Activated CD4-positive, CD25-positive, alpha-beta regulatory T cell treated with anti-CD3 and anti-CD28 coated beads, Interleukin-2, amount 50 U/mL, for 72 hours (primary cell): ENCODE data around the gene ROR1.
"Not testable (repeated sequence)": the region's sequence is repeated elsewhere in the genome, so short reads cannot be mapped to it uniquely, and the experiment has no call there.

Experiments used
- DNase-seq: peaks from one replicate; pipeline ENCODE4 v3.0.0; 2021

Gene ROR1

DNA sequence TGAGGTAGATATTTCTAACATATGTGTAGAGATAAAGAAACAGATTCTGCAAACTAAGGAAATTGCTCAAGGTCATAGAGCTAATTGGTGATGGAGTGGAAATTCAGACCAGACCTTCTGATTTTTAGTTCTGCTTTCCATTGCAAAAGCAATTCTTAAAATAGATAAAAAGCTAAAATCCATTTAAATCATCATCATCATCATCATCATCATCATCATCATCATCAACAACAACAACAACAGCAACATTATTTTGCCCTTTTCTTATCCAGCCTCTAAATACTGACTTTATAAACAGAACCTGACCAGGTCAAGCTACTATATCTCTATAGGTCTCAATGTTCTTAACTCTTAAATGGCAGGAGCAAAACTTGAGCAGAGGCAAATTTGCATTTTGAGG, 14.0 kb upstream of the ROR1 start:
- DNase-seq: no peak

DNA sequence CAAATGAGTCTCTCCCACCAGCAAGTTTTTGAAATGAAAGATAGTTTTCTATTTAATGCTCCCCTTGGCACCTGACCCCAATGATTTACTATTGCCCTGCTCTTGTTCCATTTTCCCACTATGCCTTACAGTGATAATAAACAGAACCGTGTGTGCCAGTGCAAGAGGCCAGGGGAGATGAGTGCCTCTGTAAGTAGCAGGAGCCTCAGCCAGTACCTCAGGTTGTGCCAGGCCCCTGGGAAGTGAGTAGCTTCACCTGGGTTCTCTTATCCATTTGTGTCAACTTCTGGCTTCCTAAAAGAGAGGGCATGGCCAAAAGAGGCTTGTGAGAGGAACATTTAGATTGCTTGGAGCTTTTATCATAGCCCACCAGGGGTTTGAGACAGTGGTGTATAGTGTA, 3.4 kb upstream of the ROR1 start:
- DNase-seq: no peak

DNA sequence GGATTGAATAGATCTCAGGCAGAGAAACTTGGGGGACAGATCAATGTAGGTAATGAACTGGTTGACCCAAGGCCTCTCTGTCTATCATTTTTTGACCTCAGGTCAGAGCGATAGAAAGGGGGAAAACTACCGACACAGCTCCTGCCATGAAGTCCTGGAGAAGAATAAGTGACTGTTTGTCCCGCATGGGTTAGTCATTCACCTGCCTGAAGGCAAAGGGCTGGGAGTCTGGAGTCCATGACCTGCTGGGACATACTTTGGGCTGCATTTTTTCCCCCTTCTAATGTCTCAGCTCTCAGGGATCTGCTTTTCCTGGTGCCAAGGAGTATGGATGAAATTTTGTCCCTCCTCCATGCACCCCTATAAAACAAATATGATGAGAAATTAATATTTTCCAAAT, 1.6 kb upstream of the ROR1 start:
- no peak for DNase-seq

DNA sequence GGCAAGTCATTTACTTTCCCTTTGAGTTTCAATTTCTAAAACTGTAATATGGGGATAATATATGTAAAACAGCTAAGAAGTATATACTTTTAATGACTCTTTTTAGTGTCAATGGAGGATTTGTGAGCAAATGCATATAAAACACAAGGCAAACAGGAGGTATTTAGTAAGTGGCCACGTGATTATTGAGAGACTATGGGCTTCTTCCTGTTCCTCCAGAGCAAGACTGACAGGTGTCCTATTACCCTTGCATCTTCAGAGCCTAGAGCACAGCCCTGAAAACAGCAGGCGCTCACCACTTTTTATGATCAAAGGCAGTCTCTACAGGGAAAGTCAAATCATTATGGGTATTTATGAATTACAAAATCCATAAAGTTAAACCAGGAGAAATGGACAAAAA, 941 bp upstream of the ROR1 start:
- no peak for DNase-seq

DNA sequence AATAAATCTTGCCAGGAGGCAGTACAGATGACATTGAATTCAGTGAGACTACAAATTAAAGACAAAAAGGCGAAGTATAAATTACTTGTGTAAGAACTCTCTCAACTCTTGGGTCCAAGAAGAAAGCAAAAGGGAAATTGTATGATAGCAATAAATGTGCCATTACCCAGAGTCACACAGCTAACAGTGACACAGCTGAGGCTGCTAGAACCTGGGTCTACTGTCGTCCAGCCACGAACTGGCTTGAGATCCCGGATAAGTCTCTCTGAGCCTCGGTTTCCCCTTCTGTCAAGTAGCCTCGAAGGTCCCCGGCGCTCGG, 362 bp upstream of the ROR1 start:
- DNase-seq: no peak

DNA sequence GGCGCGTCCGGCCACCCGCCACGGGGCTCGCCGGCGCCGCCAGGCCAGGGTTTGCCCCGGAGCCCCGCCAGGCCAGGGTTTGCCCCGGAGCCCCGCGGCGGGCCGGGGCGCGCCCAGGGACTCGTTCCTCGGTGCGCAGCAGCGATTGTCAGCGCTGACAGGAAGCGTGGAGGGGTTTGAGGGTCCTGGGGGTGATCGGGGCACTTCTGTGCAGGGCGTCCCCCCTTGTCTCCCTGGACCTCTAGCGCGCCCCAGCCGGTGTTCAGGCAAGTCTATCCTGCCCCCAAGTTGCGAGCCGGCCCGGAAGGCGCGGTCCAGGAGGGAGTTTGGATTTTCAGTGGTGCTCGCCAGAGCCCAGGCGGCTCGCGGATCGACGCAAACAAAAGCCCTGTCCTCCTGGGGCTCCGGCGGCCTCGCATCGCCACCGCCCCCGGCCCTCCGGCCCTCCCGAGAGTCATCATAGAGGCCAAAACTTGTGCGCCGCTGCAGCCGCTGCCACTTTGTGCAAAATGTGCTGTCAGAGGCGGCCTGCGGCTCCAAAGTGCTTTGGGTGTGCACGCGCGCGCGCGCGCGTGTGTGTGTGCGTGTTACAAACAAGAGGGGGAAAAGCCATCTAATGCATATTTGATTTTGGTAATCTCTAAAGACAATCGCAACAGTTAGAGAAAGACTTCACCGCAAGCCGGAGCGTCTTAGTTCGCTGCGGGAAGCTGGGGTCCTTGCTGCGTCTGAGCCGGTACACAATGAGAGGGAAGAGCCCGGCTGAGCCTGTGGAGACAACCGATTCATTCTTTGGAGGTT, 1.0 kb downstream of the ROR1 start:
- peak; percentile 32 for DNase-seq

DNA sequence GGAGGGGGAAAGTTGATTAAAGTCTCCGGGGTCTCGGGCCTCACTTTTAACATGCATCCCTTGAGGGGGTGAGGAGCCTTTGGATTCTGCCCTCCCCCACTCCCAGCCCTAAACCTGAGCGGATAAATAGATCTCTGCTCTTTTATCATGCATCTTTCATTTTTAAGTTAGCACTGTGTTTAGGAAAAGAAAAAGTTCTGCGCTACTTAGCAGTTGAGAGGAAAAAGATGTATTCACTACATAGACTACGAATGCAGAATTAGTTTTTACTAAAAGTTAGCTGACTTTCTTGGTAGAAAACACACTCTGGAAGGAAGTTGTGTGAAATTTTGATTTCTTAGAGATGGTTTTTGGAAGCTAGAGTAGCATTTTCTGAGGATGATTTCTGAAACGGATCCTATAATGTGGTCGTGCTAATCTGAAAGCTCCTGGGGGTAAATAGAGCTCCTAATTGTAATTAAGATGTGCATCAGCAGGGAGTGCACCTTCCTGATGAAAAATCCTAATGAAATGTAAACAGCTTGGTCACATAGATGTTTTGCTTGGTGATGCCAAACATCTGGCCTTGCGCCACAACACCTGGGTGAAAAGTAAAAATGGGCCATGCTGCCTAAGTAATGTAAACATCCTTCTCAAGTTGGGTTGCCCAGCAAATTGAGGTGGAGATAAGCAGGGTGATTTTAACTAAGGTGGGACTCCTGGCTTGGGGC, 1.8 kb downstream of the ROR1 start:
- no peak for DNase-seq

DNA sequence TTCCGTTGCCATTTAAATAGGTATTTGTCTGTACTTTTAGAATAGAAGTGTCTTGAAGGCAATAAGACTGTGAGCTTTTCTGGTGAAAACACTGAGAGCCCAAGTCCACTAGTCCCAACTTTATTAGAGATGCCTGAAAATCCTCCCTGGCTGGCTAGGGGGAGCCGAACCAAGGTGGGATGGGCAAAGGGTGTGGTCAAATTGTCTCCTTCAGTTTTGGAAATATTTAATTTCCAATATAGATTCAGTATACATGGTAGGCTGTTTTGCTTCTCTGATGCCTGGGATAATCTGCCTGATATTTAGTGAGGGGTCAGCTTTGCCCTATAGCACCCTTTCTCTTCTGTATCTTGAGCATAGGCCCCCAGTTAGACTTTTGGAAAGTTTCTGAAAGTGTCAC, 3.5 kb downstream of the ROR1 start:
- DNase-seq: no peak

DNA sequence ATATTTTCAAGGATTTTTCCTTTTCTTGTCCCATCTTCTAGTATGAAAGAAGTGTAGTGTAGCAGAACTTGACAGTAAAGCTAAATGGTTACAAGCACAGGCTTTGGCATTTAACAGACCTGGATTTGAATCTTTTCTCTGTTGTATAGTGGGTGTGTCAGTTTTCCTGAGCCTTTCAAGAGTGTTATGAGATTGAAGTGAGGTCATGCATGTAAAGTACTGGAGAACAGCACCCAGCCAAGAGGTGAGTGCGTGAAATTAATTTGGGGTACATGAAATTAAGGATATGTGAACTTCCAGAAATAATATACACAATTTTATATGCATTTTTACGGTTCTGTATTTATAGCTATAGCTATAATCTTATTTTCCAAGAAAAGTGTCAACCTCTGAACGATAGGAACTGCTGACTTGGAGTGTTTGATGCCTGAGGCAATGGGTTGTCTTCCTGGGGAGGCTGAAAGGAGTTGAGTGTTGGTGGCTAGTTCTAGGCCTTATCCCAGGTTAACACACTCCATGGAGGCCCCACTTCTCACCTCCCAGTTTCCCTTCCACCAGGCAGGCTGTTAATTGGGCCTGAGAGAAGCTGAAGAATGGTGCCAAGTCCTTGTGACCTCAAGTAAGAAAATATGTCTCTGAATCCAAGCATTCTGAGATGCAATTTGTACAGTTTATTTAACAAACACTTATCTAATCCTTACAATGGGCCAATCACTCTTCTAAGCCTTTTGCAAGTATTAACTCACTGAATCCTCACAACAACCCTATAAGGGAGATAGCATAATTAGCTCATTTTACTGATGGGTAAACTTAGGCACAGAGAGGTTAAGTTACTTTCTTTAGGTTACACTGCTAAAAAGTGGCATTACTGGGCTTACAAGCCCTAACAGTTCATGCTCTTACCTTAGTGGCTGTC, 4.4 kb downstream of the ROR1 start:
- DNase-seq: no peak

DNA sequence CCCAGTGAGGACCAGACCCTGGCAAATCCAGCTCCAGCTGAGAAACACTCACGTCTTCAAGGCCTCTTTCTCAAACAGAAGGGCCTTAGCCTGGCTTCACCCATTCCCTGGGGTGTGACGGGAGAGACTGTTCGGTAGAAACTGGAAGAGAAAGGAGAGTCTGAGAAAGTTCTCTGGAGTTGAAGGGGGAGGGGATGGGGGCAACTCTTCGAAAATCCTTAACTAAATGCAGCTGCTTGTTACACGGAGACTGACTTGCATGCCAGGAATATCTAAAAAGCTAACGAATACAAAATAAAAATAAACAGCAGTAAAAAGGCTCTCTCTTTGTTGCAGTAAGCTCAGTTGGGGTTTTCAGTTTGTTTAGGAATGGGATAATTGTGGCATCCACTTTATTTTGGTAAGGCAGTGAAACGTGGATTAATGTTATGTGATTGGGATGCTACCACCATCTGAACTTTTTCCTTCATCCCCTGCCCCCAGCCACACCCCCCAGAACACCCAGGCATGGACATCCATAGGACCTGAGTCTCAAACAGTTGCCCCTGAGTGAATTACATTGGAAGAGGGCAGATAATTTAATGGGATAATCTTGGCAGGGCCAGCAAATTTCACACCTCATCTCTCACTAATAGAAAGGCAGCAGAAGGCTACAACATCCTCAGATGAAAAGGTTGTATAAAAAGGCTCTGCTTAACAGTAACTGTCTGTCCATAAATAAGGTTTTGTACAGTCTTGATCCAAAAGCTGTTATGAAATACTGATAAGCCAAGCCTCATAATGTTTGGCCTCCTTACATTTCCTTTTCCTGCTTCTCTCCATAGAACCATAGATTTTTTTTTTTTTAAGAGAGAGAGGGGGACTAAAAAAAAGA, 5.8 kb downstream of the ROR1 start:
- DNase-seq: no peak

DNA sequence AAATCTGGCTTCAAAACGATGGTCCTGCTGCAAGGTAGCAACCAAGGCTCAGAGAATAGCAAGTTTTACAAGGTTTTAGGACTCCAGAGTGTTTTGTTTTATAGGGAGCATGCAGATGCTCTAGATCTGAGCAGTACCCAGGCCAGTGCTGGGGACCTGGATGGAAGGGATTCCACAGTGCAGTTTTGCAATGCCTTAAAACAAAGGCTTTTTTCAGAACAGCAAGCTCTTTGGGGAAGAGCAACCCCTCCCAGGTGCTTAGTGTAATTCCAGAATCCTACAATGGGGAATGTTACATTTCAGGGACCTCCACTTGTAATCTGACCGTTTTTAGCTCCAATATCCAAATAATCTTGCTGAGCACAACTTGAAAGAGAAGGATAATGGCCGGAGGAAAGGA, 6.7 kb downstream of the ROR1 start:
- DNase-seq: no peak

DNA sequence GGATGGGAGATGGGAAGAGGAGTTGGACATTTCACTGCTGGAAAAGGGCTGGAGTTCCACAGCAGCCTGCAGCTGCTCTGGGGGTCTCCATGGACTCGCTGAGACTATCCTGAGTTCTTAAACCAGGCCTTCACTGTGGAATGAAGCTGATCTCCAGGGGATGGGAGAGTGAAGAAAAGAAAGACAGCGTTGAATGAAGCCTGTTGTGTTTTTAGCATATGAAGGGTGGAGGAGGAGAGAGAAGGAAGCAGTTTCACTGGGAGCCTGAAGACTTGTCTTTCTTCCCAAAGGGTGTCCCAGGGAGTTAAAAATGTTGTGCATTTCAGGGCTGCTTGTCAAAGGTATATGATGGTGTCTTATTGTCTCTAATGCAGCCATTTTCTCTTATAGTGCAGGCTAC, 9.2 kb downstream of the ROR1 start:
- no peak for DNase-seq

DNA sequence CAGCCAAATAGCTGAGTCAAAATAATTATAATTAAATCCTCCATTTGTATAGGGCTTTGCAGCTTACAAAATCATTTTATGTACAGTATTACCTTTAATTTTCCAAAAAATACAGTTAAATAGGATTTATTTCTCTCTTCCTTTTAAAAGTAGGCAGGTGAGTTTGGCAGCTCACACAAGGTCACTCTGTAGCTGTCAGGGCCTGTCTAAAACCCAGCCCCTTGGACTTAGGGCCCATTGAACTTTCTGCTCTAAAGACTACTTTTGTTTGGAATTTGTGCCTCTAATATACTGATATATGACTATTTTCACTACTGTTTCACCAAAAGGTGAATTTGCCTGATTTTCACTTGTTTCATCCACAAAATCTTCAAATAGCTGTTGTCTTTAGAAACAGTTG, 10.3 kb downstream of the ROR1 start:
- no peak for DNase-seq

DNA sequence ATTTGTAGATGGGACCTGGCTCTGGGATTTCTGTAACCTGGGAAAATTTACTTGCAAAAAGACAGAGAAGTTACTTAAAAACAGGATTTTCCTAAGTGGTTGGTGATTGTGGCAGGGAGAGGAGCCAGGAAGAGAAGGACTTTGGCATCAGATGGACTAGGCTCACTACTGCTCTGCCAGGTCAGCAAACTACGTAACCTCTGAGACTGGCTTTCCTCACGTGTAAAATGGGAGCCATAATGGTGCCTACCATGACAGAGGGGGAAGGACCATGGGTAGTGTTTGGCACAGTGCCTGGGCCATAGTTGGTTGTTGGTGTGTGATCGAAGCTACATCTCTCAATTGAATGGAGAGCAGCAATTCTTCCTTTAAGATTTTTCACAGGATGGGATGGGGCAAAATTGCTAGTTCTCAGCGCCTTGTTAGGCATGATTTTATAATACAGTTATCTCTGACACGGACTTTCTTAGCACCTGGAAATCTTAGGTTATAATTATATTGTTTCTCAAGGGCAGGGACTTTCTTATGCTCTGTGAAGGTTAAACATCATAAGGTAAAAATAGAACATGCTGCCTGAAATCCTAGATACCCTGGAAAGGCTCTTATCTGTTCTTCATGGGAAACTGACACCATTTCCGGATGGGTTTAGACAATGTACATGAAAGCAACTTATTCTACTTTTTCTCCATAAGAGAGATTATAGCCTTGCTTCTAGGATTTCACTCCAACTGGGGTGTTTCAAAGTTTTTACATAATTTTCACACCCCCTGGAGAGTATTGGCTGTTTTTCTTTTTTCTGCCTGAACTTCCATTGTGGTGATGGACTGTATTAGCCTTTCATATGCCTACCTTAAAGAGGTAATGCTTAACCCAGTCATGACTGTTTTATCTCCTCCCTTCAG, 10.9 kb downstream of the ROR1 start:
- no peak for DNase-seq

DNA sequence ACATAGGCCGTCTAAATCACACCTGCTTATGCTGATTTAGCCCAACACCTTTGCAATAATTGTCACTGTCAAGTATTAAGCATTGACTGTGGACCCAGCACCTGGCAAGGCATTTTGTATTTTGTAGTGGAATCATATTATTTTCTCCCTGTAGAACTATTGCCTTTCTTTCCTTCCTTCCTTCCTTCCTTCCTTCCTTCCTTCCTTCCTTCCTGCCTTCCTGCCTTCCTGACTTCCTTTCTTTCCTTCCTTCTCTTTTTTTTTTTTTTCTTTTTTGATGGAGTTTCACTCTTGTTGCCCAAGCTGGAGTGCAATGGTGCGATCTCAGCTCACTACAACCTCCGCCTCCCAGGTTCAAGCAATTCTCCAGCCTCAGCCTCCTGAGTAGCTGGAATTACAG, 13.5 kb downstream of the ROR1 start:
- DNase-seq: not testable (repeated sequence)

DNA sequence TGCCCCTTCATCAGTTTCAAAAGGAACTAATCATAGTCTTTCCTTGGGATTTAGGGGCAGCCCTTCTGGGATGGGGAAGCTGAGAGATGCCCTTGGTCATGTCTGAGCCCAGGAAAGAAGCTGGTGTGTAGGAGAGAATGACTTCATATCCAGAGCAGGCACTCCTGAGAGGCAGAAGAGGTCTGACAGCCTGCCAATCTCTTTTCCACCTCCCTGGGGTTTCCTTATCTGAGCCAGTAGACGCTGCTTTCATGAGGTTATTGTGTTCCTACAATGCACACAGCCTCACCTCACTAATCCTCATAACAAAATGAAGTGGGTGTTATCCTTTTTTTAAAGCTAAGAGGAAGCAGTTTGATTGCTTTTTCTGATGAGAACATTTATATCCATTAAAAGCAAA, 14.1 kb downstream of the ROR1 start:
- no peak for DNase-seq

DNA sequence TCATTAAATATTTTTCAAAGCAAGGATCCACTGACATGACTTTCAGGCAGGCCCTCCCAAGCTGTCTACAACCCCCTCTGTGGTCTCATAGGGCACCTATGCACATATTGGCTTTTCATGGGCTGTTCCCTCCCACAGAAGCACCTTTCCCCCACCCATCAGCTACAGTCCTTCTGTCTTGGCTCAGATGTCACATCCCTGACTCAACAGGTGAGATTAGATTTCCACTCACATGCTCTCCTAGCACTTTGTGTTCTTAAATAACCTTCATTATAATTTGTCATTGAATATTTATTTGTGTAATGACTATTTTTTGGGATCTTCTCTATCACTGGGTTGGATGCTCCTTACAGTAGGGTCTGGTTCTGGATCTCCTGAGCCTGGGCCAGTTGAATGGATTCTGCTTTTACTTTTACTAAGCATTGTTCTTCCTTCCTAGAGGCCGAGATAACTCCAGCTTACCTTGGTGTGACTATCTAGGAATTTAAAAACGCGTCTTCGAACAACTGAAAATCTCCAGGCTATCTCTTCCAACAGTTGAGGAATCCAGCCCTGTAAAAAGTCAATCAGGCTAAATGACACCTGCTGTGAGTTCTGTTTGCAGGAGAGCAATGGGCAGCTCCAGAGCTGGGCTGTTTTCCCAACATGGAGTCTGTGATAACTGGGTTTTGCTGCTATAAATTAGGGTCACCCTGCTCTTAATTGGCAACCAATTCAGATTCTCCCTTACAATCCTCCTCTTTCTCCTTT, 16.2 kb downstream of the ROR1 start:
- DNase-seq: no peak

DNA sequence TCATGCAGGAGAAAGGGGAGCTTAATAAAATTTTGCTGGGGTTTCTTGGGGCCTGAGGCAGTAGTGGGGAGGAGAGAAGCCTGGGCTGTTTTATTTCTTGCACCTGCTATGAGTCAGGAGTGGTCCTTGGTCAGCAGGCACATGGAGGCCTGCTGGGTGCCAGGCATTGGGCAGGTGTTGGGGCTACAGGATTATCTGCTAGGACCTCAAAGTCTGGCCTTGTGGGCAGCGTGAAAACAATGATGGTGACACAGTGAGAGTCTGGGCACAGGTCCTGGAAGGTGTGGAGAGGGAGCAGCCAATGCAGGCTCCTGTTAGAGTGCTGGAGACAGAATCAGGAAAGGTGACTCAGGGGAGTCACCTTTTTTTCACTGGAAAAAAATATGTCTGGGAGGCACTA, 17.2 kb downstream of the ROR1 start:
- DNase-seq: no peak

DNA sequence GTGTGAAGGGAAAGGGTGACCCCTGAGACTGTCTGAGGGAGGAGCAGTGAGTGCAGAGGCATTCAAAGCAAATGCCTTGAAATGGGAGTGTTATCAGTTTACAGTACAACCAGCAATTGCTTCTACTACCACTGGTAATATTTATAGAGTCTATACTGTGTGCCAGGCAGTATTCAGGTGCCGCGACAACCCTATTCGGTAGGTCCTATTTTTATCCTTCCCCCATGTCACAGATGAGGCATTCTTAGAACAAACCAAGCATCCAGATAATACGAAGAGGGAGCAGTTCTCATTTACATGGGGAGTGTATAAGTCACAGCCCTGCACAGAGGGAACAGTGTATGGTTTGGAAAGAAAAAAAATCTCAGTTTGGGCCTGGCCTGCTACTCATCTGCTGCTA, 18.3 kb downstream of the ROR1 start:
- DNase-seq: no peak

DNA sequence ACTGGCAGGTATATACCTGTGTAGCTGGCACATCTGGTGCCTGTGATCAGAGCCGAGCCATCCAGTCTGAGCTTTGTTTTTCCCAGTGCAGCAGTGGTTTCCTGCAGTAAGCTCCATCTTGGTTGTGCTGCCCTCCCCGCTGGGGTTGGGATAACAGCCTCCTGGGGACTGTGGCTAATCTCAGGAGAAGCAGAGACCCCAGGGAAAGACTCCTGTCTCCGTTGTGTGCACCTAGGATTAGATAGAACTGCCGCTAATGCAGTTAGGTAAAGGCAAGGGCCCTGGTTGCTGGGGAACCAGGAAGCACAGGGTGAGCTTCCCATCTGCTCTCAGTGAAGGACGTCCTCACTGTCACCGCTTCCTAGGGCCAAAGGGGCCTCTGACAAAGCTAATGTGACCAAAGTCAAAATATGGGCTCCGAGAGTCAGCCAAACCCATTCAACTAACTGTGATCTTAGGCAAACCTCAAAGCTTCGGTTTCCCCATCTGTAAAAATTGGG, 20.0 kb downstream of the ROR1 start:
- DNase-seq: no peak

DNA sequence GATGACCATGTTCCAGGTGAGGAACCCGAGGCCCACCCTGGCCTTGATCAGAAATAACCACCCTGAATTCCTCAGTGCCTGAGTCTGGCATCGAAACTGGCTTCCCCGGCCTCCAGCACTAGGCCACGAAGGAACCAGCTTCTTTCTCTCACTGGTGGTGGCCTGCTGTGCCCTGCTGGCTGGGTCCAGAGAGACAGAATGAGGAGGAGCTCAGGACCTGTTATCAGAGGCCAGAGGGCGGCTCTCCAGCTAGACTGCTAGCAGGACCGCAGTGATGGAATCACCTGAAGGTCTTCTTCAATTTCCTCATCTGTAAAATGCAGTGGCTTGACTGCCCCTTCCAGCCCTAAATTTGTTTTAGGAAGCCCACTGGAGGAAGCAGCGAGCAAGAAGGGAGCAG, 20.5 kb downstream of the ROR1 start:
- DNase-seq: no peak
